HepG2 (cell line): Measurements from ENCODE around the gene THAP3. TPM values are rescaled to one million over a fixed set of nuclear protein-coding genes. Genes with fewer than 3 reads are reported as not detected.

Source experiments
- ARID4A ChIP-seq: sonication (generic); formaldehyde crosslinking; IDR thresholded peaks from 2 replicates; pipeline ENCODE4 v1.5.0; 2020; ENCODE audit warnings: mild to moderate bottlenecking, missing genetic modification reagents, borderline replicate concordance
- CSRNP2 ChIP-seq: sonication (generic); formaldehyde crosslinking; conservative IDR thresholded peaks from 2 replicates; pipeline ENCODE4 v1.8.0; 2022; ENCODE audit warnings: low read depth, missing genetic modification reagents
- GFI1 ChIP-seq: sonication (generic); formaldehyde crosslinking; IDR thresholded peaks from 2 replicates; pipeline ENCODE4 v1.5.0; 2020; ENCODE audit warnings: missing genetic modification reagents, mild to moderate bottlenecking, borderline replicate concordance
- KDM4B ChIP-seq: sonication (generic); formaldehyde crosslinking; IDR thresholded peaks from 2 replicates; pipeline ENCODE4 v1.4.0; 2020; ENCODE audit warnings: missing genetic modification reagents
- MTA1 ChIP-seq: sonication (generic); formaldehyde crosslinking; IDR thresholded peaks from 2 replicates; pipeline ENCODE4 v1.4.0; 2020; ENCODE audit warnings: missing genetic modification reagents, mild to moderate bottlenecking, borderline replicate concordance
- SOX6 ChIP-seq, 2 experiments: fragments of 450-650 bp in 1 of 2; sonication (generic) in 1 of 2; formaldehyde crosslinking in 1 of 2; IDR thresholded peaks; 2 replicates each; pipeline versions ENCODE4 v1.4.0 to v1.6.1; 2017 to 2020; ENCODE audit warnings: antibody characterized with exemption in 1 of 2, mild to moderate bottlenecking in 1 of 2, missing genetic modification reagents in 1 of 2
- XRCC5 ChIP-seq: fragments of 200-400 bp; formaldehyde crosslinking; optimal IDR thresholded peaks from 2 replicates; pipeline ENCODE3; 2017; ENCODE audit warnings: mild to moderate bottlenecking, low read length
- ZGPAT ChIP-seq: IDR thresholded peaks from 2 replicates; pipeline ENCODE4 v1.6.1; 2016; ENCODE audit warnings: mild to moderate bottlenecking
- ZHX1 ChIP-seq: sonication (generic); formaldehyde crosslinking; IDR thresholded peaks from 2 replicates; pipeline ENCODE4 v1.8.1; 2022; ENCODE audit warnings: low read depth, mild to moderate bottlenecking, missing genetic modification reagents
- ZNF101 ChIP-seq: sonication (generic); formaldehyde crosslinking; IDR thresholded peaks from 2 replicates; pipeline ENCODE4 v1.4.0; 2020; ENCODE audit warnings: mild to moderate bottlenecking, low read depth, missing genetic modification reagents, borderline replicate concordance
- ZNF430 ChIP-seq: sonication (generic); formaldehyde crosslinking; IDR thresholded peaks from 2 replicates; pipeline ENCODE4 v1.9.0; 2021; ENCODE audit warnings: mild to moderate bottlenecking, missing genetic modification reagents
- polyA plus RNA-seq, 8 experiments: library from polyadenylated mRNA; depleted of rRNA in 3 of 8; stranded (reverse) in 7 of 8; unstranded in 1 of 8; fragments of >200 nt; fragmentation: Illumina TruSeq in 4 of 8; extraction: Trizol in 4 of 8; gene quantifications; 2 replicates each; pipeline versions ENCODE4 v1.2.1 to v1.2.3, GENCODE V29; 2011 to 2016; ENCODE audit warnings: low read depth in 4 of 8, missing spikeins in 1 of 8, mixed read lengths in 1 of 8; ENCODE audit not compliant: insufficient read depth in 1 of 8
- total RNA-seq, 5 experiments: library from RNA; depleted of rRNA; stranded (reverse); fragments of >200 nt; fragmentation: Illumina TruSeq; extraction: Trizol; gene quantifications; 2 replicates each; pipeline ENCODE4 v1.2.3, GENCODE V29; 2016; ENCODE audit warnings: low read depth in 1 of 5
- TF ChIP-seq, protein P1 (sequence below): sonication (generic); formaldehyde crosslinking; conservative IDR thresholded peaks from 2 replicates; pipeline ENCODE4 v1.4.0; 2020; ENCODE audit warnings: missing genetic modification reagents
- TF ChIP-seq, protein P2 (sequence below): sonication (generic); formaldehyde crosslinking; conservative IDR thresholded peaks from 2 replicates; pipeline ENCODE4 v1.4.0; 2020; ENCODE audit warnings: missing genetic modification reagents

Gene THAP3
- total and polyA plus RNA-seq, 2 of the 13 experiments (the other 11 are each of a cell fraction or from before 2014, with no cell fraction given): 10.3 to 14.9 TPM

DNA sequence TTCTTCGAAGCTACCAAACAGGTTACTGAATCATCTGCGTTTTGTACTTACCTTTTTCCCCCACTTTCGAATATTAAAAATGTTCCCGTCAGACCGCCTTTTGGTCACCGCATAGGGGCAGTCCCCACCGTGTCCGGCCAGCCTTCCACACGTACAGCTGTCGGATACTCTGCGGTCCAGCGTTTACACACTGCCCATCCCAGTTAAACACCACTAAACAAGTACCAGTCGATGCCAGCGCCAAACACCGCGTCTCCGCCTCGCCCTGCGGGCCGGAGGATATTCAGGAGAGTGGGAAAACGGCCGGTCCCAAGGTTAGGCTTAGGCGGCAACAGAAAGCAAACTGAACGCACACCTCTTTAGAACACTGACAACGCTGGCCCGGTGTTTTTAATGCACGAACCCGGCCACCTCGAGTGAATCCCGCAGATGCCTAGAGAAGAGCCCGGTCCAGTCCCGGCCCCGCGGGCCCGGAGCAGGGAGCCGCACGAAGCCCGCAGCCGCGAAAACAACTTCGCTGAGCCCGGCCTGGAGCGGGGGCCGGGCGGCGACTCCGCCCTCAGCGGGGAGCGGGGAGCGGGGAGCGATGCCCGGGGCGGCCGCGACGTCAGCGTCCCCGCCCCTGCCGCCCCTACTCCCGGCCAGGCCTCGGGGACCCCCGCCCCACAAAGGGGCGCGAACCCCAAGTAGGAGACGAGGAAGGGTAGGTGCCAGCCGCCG lies 11.9 kb upstream of the THAP3 start (continued):
- 0 out of 2 replicates have a peak, but pooled peaks have one; percentile 57 for TF ChIP-seq ARID4A (CRISPR knock-in tag)
- TF ChIP-seq ZHX1 (CRISPR knock-in tag): peak; percentile 36; the same call in 1 of the 2 replicates
- TF ChIP-seq SOX6 (IDR thresholded peaks at IDR 0.05): no peak
- 0 out of 2 replicates have a peak, but pooled peaks have one; percentile 30 for TF ChIP-seq SOX6 (CRISPR knock-in tag; IDR thresholded peaks at IDR 0.05)
- no peak for TF ChIP-seq KDM4B (CRISPR knock-in tag)
- TF ChIP-seq MTA1 (CRISPR knock-in tag): peak; percentile 20; the same call in 1 of the 2 replicates
- TF ChIP-seq ZNF430 (CRISPR knock-in tag): 0 out of 2 replicates have a peak, but pooled peaks have one; percentile 53
- peak; percentile 39 for TF ChIP-seq XRCC5
- TF ChIP-seq, protein P1, sequence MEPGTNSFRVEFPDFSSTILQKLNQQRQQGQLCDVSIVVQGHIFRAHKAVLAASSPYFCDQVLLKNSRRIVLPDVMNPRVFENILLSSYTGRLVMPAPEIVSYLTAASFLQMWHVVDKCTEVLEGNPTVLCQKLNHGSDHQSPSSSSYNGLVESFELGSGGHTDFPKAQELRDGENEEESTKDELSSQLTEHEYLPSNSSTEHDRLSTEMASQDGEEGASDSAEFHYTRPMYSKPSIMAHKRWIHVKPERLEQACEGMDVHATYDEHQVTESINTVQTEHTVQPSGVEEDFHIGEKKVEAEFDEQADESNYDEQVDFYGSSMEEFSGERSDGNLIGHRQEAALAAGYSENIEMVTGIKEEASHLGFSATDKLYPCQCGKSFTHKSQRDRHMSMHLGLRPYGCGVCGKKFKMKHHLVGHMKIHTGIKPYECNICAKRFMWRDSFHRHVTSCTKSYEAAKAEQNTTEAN (CRISPR knock-in tag): peak; percentile 49; the same call in 1 of the 2 replicates
- TF ChIP-seq GFI1 (CRISPR knock-in tag): no peak
- TF ChIP-seq, protein P2, sequence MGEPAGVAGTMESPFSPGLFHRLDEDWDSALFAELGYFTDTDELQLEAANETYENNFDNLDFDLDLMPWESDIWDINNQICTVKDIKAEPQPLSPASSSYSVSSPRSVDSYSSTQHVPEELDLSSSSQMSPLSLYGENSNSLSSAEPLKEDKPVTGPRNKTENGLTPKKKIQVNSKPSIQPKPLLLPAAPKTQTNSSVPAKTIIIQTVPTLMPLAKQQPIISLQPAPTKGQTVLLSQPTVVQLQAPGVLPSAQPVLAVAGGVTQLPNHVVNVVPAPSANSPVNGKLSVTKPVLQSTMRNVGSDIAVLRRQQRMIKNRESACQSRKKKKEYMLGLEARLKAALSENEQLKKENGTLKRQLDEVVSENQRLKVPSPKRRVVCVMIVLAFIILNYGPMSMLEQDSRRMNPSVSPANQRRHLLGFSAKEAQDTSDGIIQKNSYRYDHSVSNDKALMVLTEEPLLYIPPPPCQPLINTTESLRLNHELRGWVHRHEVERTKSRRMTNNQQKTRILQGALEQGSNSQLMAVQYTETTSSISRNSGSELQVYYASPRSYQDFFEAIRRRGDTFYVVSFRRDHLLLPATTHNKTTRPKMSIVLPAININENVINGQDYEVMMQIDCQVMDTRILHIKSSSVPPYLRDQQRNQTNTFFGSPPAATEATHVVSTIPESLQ: 0 out of 2 replicates have a peak, but pooled peaks have one; percentile 56
- no peak for TF ChIP-seq ZNF101 (CRISPR knock-in tag)
- TF ChIP-seq ZGPAT: 0 out of 2 replicates have a peak, but pooled peaks have one; percentile 2
- TF ChIP-seq CSRNP2 (CRISPR knock-in tag): no peak
